DND-41 (cell line): ENCODE data around the gene BAK1.
A peak's percentile ranks its signal among the peaks of the same experiment; 100 is the strongest.

Experiments
- ATAC-seq: fragments of 200-7000 bp; cut with Tn5 transposase; 3 replicates; pipeline ENCODE4 v1.9.1; 2021; ENCODE audit warnings: low read depth; ENCODE audit not compliant: insufficient read depth
- DNase-seq: peaks from one replicate; pipeline ENCODE4 v3.0.0-alpha.2; 2020
- H2AFZ ChIP-seq: 2 replicates; pipeline ENCODE4 v1.6.0; 2012; ENCODE audit warnings: low read depth, low read length
- H3K27ac ChIP-seq: 2 replicates; pipeline ENCODE4 v1.5.1; 2012; ENCODE audit warnings: low read length, inconsistent platforms
- H3K27me3 ChIP-seq: fragments of 200-600 bp; sonication (generic); 2 replicates; pipeline ENCODE4 v1.6.0; 2012; ENCODE audit warnings: low read length, mild to moderate bottlenecking, inconsistent platforms; ENCODE audit not compliant: insufficient read depth, poor library complexity
- H3K36me3 ChIP-seq: 2 replicates; pipeline ENCODE4 v1.5.1; 2012; ENCODE audit warnings: low read length, inconsistent platforms; ENCODE audit not compliant: insufficient read depth
- H3K4me1 ChIP-seq: 2 replicates; pipeline ENCODE4 v1.5.1; 2012; ENCODE audit warnings: mild to moderate bottlenecking, low read length; ENCODE audit not compliant: insufficient read depth
- H3K4me2 ChIP-seq: 2 replicates; pipeline ENCODE4 v1.6.0; 2012; ENCODE audit warnings: mild to moderate bottlenecking, moderate library complexity, low read length, inconsistent platforms; ENCODE audit not compliant: insufficient read depth
- H3K4me3 ChIP-seq, 2 experiments: fragments of 200-600 bp in 1 of 2; shearing (Covaris generic) in 1 of 2; 2 replicates each; pipeline ENCODE4 v1.5.1; 2012 to 2016; ENCODE audit warnings: inconsistent platforms in 2 of 2, low read length in 2 of 2, mild to moderate bottlenecking in 2 of 2, low read depth in 1 of 2, moderate library complexity in 1 of 2
- H3K79me2 ChIP-seq: 2 replicates; pipeline ENCODE4 v1.6.0; 2012; ENCODE audit warnings: low read length, inconsistent platforms; ENCODE audit not compliant: insufficient read depth
- H3K9ac ChIP-seq: 2 replicates; pipeline ENCODE4 v1.6.0; 2012; ENCODE audit warnings: low read depth, mild to moderate bottlenecking, inconsistent platforms, low read length, moderate library complexity
- H3K9me3 ChIP-seq: 2 replicates; pipeline ENCODE4 v1.5.1; 2012; ENCODE audit warnings: low read length, moderate library complexity, mild to moderate bottlenecking, inconsistent platforms; ENCODE audit not compliant: insufficient read depth, severe bottlenecking
- H4K20me1 ChIP-seq: 2 replicates; pipeline ENCODE4 v1.6.0; 2012; ENCODE audit warnings: low read length; ENCODE audit not compliant: insufficient read depth
- CTCF ChIP-seq: IDR thresholded peaks from 2 replicates; pipeline ENCODE4 v1.5.1; 2012; ENCODE audit warnings: borderline replicate concordance, low read length, moderate library complexity, mild to moderate bottlenecking; ENCODE audit not compliant: poor library complexity, severe bottlenecking; ENCODE audit errors: extremely low read depth
- EZH2 ChIP-seq: IDR thresholded peaks from 3 replicates; pipeline ENCODE4 v1.6.1; 2012; ENCODE audit warnings: borderline replicate concordance, low read depth, mild to moderate bottlenecking, moderate library complexity, low read length, inconsistent platforms; ENCODE audit not compliant: severe bottlenecking

The BAK1 gene

GRCh38 chr6:33609528-33609927 is 29.5 kb upstream of the BAK1 start:
- no peaks in the 10 kb centered on the region for H3K4me1 ChIP-seq
- H3K9ac ChIP-seq = no peak overlapping the region
- H2AFZ ChIP-seq = no peak overlapping the region
- TF ChIP-seq EZH2 = no peak
- TF ChIP-seq CTCF = no peak
- H3K27ac ChIP-seq = no peak overlapping the region
- ATAC-seq (no peak), DNase-seq (no peak)
- no peaks in the 10 kb centered on the region for H3K36me3 ChIP-seq
- H3K79me2 ChIP-seq = no peaks in the 10 kb centered on the region
- H4K20me1 ChIP-seq = no peaks in the 10 kb centered on the region
- H3K4me2 ChIP-seq = no peak overlapping the region
- H3K4me3 ChIP-seq = no peak overlapping the region
- H3K9me3 ChIP-seq = peaks cover 3% of the 10 kb centered on the region
- H3K27me3 ChIP-seq = no peaks in the 10 kb centered on the region

DNA sequence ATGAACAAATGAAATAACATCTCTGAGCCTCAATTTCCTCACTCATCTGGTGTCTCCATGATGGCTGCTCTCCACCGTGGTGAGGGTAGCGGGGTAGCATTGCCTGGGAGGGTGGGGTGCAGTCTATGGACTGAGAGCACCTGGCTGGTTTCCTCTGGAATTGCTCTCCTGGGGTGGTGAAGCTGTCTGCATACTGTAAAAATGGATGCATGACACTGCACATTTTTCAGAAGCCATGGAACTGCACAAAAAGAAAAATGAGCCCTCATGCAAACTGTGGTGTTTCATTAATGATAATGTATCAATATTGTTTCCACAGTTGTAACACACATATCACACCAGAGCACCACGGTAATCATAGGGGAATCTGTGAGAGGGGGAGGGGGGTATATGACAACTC is 28.9 kb upstream of the BAK1 start:
- ATAC-seq (no peak), DNase-seq (no peak)
- Histone ChIP-seq H4K20me1 (no peaks in the 10 kb centered on the region), H2AFZ (no peak overlapping the region), H3K9me3 (peaks cover 3% of the 10 kb centered on the region), H3K27me3 (no peaks in the 10 kb centered on the region), H3K79me2 (no peaks in the 10 kb centered on the region), H3K9ac (no peak overlapping the region), H3K4me1 (no peaks in the 10 kb centered on the region), H3K36me3 (no peaks in the 10 kb centered on the region), H3K27ac (no peak overlapping the region), H3K4me2 (no peak overlapping the region), H3K4me3 (no peak overlapping the region)
- TF ChIP-seq EZH2 = no peak
- TF ChIP-seq CTCF = no peak

DNA sequence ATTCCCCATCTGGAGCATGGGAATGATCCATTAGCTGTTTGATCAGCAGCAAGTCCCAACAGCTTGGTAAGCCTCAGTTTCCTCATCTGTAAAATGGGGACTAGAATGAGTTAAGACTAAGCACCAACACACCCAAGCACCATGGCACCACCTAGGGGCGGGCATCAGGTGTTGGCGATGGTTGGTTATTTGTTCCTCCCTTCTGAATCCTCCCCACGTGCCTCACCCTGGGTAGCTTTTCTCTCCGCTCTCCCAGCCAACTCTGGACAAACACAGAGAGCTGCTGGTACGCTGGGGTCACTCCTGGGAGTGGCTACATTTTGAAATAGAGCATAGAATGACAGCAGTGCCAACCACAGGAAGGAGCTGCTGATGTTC is 27.7 kb upstream of the BAK1 start:
- no peak overlapping the region for H3K9ac ChIP-seq
- TF ChIP-seq EZH2 (no peak), CTCF (peak; percentile 55)
- H3K36me3 ChIP-seq = no peaks in the 10 kb centered on the region
- H2AFZ ChIP-seq = no peak overlapping the region
- ATAC-seq = peak; percentile 67; the same call in 2 of the 3 replicates
- H3K79me2 ChIP-seq = no peaks in the 10 kb centered on the region
- H3K27me3 ChIP-seq = no peaks in the 10 kb centered on the region
- H3K4me1 ChIP-seq = no peaks in the 10 kb centered on the region
- H3K4me3 ChIP-seq = no peak overlapping the region
- DNase-seq = peak; percentile 30
- peaks cover 3% of the 10 kb centered on the region for H3K9me3 ChIP-seq
- H4K20me1 ChIP-seq = no peaks in the 10 kb centered on the region
- no peak overlapping the region for H3K27ac ChIP-seq
- H3K4me2 ChIP-seq = no peak overlapping the region
